Activated T-cell treated with anti-CD3 and anti-CD28 coated beads for 4 hours (primary cell): Measurements from ENCODE around the gene NDUFA6.
"Not testable (repeated sequence)": the region's sequence is repeated elsewhere in the genome, so short reads cannot be mapped to it uniquely, and the experiment has no call there.

Experiments used
- DNase-seq: peaks from one replicate; pipeline ENCODE4 v3.0.0-alpha.2; 2020

The NDUFA6 gene

GRCh38 chr22:42090596-42091454 lies at the start of gene NDUFA6:
NDUFA6 (minus strand) TSS chr22:42090772; CDS start chr22:42090744, 28 bp downstream.
- peak; percentile 97 for DNase-seq

GRCh38 chr22:42140153-42140552 lies 49.6 kb upstream of the NDUFA6 start:
- not testable (repeated sequence) for DNase-seq

DNA sequence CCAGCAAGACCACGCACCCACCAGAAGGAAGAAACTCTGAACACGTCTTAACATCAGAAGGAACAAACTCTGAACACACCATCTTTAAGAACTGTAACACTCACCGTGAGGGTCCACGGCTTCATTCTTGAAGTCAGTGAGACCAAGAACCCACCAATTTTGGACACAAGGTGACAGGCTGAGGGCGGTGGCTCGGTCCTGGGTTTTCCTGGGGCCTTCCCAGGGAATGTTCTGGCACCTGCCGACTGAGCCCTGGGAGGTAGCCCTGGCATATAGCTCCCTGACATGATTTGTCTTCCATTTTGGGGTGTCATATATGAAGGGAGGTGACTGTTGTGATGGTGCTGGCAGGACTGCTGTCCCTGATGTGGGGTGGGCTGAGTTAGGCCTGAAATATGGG lies 48.9 kb upstream of the NDUFA6 start:
- DNase-seq = not testable (repeated sequence)

- no peak for DNase-seq
Measured at GRCh38 chr22:42138972-42139371, 48.4 kb upstream of the NDUFA6 start.

GRCh38 chr22:42138122-42138770 lies 47.7 kb upstream of the NDUFA6 start:
- DNase-seq = no peak

DNA sequence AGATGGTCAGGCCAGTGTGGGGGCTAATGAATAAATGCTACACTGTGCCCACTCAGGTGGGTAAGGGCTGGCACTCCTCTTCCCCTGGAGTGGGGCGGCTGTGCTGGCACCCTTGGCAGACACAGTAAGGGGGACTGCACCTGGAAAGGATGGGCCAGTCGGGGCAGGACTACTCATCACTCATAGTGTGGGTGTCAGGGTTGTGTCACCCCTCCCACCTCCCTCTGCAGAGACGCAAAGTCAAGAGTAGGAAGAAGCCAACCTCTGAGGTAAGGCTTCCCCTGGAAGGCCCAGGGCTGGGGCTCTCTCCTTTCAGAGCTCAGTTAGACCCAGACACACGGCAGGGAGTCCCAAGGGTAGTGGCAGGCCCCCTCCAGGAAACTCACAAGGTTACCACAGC lies 45.1 kb upstream of the NDUFA6 start:
- DNase-seq = not testable (repeated sequence)

GRCh38 chr22:42134100-42135020 lies 43.8 kb upstream of the NDUFA6 start:
- DNase-seq = no peak

GRCh38 chr22:42132457-42132856 lies 41.9 kb upstream of the NDUFA6 start:
- DNase-seq = no peak

DNA sequence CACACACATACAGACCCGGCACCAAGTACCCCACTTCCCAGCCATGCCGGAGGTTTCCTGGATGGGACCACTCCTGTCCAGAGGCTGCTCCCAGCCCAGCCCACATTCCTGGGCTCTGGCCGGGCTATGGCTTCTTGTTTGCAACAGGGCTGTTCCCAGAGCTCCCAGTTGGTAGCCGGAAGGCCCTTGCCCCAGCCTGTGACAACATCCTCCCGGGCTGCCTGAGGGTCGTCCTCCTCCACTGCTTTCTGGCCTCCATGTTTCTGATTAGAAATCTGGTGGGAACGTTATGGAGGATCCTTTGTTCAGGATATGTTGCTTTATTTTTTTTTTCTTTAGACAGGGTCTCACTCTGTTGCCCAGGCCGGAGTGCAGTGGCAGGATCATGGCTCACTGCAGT lies 41.0 kb upstream of the NDUFA6 start:
- no peak for DNase-seq

DNA sequence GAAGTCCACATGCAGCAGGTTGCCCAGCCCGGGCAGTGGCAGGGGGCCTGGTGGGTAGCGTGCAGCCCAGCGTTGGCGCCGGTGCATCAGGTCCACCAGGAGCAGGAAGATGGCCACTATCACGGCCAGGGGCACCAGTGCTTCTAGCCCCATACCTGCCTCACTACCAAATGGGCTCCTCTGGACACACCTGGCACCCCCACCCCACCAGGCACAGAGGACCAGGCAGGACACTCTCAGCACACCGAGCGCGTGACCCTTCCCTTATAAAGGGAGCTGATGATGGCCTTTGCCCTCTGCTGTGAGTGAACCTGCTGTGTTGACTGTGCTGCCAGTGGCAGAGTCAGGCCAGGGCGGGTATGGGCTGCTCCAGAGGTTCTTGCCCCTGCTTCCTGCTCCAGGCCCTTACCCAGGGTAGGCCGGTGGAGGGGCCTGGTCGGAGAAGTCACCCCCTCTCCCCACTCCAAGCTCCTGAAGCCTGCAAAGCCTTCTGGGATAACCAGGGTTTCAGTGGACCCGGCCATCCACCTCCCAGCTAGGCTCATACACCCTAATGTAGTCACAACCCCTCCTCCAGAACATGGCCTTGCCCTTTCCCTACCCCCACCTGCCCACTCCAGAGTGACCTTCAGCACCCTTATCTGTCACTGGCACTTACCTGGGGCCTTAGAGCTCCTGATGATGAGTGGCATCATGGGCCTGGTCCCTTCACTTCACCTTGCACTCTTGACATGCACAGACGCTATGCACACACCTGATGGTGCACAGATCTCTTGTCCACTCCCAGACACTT lies 40.3 kb upstream of the NDUFA6 start, which contains the start of gene CYP2D6:
CYP2D6 (minus strand) TSS at position 172 of the 793 bp plus-strand sequence; CDS start at position 153, 19 bp downstream.
- not testable (repeated sequence) for DNase-seq

DNA sequence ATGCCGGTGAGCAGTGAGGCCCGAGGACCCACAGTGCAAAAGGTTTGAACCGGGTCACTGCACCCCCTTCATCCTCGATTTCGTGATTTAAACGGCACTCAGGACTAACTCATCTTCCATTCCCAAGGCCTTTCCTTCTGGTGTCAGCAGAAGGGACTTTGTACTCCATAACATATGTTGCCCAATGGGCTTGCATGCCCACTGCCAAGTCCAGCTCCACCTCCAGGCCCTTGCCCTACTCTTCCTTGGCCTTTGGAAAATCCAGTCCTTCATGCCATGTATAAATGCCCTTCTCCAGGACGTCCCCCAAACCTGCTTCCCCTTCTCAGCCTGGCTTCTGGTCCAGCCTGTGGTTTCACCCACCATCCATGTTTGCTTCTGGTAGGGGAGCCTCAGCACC lies 39.6 kb upstream of the NDUFA6 start:
- not testable (repeated sequence) for DNase-seq

DNA sequence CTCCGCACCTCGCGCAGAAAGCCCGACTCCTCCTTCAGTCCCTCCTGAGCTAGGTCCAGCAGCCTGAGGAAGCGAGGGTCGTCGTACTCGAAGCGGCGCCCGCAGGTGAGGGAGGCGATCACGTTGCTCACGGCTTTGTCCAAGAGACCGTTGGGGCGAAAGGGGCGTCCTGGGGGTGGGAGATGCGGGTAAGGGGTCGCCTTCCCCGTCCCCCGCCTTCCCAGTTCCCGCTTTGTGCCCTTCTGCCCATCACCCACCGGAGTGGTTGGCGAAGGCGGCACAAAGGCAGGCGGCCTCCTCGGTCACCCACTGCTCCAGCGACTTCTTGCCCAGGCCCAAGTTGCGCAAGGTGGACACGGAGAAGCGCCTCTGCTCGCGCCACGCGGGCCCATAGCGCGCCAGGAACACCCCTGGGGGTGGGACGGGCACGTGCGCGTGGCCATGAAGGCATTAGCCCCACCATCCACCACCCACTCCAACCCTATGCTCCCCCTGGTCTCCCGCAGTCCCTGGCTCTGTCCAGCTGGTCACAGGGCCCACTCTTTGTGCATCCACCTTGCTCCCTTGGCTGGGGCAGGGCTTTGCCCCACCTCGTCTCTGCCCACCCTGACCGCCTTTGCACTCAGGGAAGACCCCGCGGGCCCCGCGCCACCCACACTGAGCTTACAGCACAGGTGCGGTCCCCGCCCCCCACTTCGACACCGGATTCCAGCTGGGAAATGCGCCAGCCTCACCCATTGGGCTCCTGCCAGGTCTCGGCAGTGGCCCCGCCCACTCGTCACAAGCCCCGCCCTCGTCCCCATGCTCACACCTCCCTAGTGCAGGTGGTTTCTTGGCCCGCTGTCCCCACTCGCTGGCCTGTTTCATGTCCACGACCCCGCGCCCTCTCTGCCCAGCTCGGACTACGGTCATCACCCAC lies 38.5 kb upstream of the NDUFA6 start:
- not testable (repeated sequence) for DNase-seq

GRCh38 chr22:42128007-42128406 lies 37.4 kb upstream of the NDUFA6 start:
- not testable (repeated sequence) for DNase-seq

GRCh38 chr22:42127606-42128005 lies 37.0 kb upstream of the NDUFA6 start:
- DNase-seq = no peak

DNA sequence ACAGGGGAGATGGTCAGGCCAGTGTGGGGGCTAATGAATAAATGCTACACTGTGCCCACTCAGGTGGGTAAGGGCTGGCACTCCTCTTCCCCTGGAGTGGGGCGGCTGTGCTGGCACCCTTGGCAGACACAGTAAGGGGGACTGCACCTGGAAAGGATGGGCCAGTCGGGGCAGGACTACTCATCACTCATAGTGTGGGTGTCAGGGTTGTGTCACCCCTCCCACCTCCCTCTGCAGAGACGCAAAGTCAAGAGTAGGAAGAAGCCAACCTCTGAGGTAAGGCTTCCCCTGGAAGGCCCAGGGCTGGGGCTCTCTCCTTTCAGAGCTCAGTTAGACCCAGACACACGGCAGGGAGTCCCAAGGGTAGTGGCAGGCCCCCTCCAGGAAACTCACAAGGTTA lies 33.0 kb upstream of the NDUFA6 start:
- not testable (repeated sequence) for DNase-seq

- DNase-seq = peak; percentile 38
Measured at GRCh38 chr22:42120231-42121021, 29.9 kb upstream of the NDUFA6 start.

GRCh38 chr22:42116848-42117424 lies 26.4 kb upstream of the NDUFA6 start:
- DNase-seq = no peak

GRCh38 chr22:42115420-42115830 lies 24.9 kb upstream of the NDUFA6 start:
- DNase-seq = not testable (repeated sequence)

DNA sequence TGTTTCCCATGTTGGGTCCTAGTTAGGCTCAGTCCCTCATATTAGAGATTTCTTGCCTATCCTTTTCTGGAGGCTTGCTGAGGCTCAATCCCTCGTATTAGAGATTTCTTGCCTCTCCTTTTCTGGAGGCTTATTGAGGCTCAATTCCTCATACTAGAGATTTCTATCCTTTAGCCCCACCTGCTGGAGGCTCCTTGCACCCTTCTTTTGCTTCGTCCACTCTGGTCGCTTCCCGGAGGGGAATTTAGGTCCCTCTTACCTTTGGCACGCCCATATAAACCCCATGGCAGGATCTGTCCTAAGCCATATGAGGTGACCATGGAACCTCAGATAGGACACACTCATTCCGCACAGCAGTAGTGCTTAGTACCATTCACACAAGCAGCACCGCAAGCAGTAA lies 24.1 kb upstream of the NDUFA6 start:
- no peak for DNase-seq

DNA sequence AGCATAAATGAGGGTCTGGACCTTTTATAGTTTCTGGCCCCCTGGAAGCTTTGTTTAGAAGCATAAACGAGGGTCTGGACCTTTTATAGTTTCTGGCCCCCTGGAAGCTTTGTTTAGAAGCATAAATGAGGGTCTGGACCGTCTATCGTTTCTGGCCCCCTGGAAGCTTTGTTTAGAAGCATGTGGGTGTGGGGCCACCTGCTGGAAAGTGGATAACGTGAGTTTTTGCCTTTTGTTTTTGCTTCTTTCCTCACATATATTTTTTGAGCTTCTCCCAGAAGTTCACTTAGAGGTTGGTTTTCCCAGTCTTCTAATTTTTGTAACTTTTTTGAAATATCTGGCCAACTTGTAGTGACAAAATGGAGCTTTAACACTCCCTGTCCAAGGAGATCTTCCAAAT lies 22.2 kb upstream of the NDUFA6 start:
- not testable (repeated sequence) for DNase-seq
